Suprapubic skin (tissue), 4 donors: Measurements from ENCODE around the gene NCKAP5L. TPM values are rescaled to one million over a fixed set of nuclear protein-coding genes. Genes with fewer than 3 reads are reported as not detected.
"Not testable (repeated sequence)": the region's sequence is repeated elsewhere in the genome, so short reads cannot be mapped to it uniquely, and the experiment has no call there.

Source experiments
- DNase-seq, 2 donors: peaks; one replicate each; pipeline ENCODE4 v3.0.0-alpha.2; 2019; ENCODE audit warnings: low spot score in 2 of 2
- H3K27ac ChIP-seq: fragments of 200-600 bp; sonication (generic); one replicate; pipeline ENCODE4 v1.5.1; 2019
- H3K27me3 ChIP-seq: fragments of 200-600 bp; sonication (generic); one replicate; pipeline ENCODE4 v1.5.1; 2019
- H3K36me3 ChIP-seq: fragments of 200-600 bp; sonication (generic); one replicate; pipeline ENCODE4 v1.5.1; 2019
- H3K4me1 ChIP-seq: fragments of 200-600 bp; sonication (generic); one replicate; pipeline ENCODE4 v1.5.1; 2019
- H3K4me3 ChIP-seq: fragments of 200-600 bp; sonication (generic); one replicate; pipeline ENCODE4 v1.5.1; 2019; ENCODE audit warnings: mild to moderate bottlenecking
- H3K9me3 ChIP-seq: fragments of 200-600 bp; sonication (generic); one replicate; pipeline ENCODE4 v1.5.1; 2019
- CTCF ChIP-seq, 2 donors: fragments of 200-600 bp in 1 of 2; fragments of 450-650 bp in 1 of 2; sonication (generic) in 1 of 2; IDR thresholded peaks; one replicate each; pipeline ENCODE4 v1.5.1; 2016 to 2019; ENCODE audit warnings: antibody characterized with exemption in 2 of 2, mild to moderate bottlenecking in 1 of 2, moderate library complexity in 1 of 2
- EP300 ChIP-seq: sonication (generic); formaldehyde crosslinking; IDR thresholded peaks from one replicate; pipeline ENCODE4 v1.6.1; 2017; ENCODE audit warnings: antibody characterized with exemption
- POLR2A ChIP-seq, 2 donors: fragments of 450-650 bp; IDR thresholded peaks; one replicate each; pipeline ENCODE4 v1.6.1; 2017; ENCODE audit warnings: antibody characterized with exemption in 2 of 2, mild to moderate bottlenecking in 2 of 2, moderate library complexity in 2 of 2
- POLR2AphosphoS5 ChIP-seq, 3 donors: sonication (generic); formaldehyde crosslinking; IDR thresholded peaks; one replicate each; pipeline ENCODE4 v1.6.1; 2017; ENCODE audit warnings: antibody characterized with exemption in 3 of 3
- WGBS: methylation state at CpG from one replicate; pipeline ENCODE4 v1.1.5; 2018; 5-methylcytosine and 5-hydroxymethylcytosine counted together
- total RNA-seq, 4 donors: library from RNA; depleted of rRNA; stranded (reverse); fragments of >200 nt; gene quantifications; one replicate each; pipeline ENCODE4 v1.1.0, GENCODE V29; 2016

NCKAP5L gene
- total RNA-seq, 4 donors from 2014 or later = 8.2 to 12.2 (median 8.8) TPM

DNA sequence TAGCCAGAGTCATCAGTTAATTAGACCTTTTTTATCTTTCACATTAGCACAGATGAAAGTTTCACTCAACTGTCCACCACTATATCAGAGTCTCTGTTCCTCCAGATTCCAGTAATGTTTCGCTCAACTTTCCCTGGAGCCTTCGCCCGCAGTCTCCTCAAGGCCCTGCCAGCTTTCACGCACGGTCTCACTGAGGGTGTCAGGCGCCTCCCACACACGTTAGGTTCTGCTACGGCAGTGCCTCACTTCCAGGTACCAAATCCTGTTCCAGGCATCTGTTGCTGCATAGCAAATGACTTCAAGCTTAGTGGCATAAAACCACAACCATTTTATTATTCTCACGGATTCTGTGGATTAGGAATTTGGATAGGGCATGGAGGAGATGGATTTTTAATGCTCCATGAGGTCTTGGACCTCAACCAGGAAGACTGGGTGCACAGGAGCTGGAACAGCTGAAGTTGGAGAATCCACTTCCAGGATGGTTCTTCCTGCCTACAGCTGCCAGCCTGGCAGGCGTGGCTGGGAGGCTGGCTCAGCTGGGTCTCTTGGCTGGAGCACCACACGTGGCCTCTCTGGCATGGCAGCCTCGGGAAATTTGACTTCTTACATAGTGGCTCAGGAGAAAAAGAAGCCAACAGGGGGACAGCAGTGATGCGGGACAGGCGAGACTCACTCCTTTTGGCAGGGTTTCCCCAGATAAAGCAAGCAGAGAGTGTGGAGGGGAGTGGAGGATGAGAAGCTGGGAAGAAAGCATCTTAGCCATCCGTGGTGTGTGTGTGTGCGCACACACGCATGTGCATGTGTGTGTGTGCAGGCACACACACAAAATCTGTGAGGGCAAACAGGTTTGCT, 36.0 kb upstream of the NCKAP5L start:
- no peak overlapping the region for H3K4me3 ChIP-seq
- H3K27ac ChIP-seq = no peak overlapping the region
- H3K27me3 ChIP-seq = no peaks in the 10 kb centered on the region
- TF ChIP-seq POLR2AphosphoS5 (IDR thresholded peaks at IDR 0.05) = no peak
- no peak for TF ChIP-seq CTCF (IDR thresholded peaks at IDR 0.05)
- WGBS = 53% methylated on average over 17 of the region's 17 CpGs
- H3K4me1 ChIP-seq = peaks cover 25% of the 10 kb centered on the region
- DNase-seq = no peak
- H3K36me3 ChIP-seq = no peaks in the 10 kb centered on the region
- H3K9me3 ChIP-seq = no peaks in the 10 kb centered on the region

GRCh38 chr12:49860921-49861320, 32.7 kb upstream of the NCKAP5L start:
- H3K36me3 ChIP-seq, H3K9me3 ChIP-seq, H3K27ac ChIP-seq, DNase-seq, H3K27me3 ChIP-seq, H3K4me3 ChIP-seq, H3K4me1 ChIP-seq: not testable (repeated sequence)
- no CpG with 5 or more reads among the region's 31 CpGs for WGBS

- not testable (repeated sequence) for DNase-seq, H3K27me3 ChIP-seq, H3K27ac ChIP-seq, H3K36me3 ChIP-seq, H3K9me3 ChIP-seq, H3K4me1 ChIP-seq, H3K4me3 ChIP-seq
- WGBS = 88% methylated on average over 4 of the region's 4 CpGs
These were observed 27.7 kb upstream of the NCKAP5L start for GRCh38 chr12:49855890-49856289.

- Histone ChIP-seq H3K27ac (no peak overlapping the region), H3K4me1 (no peaks in the 10 kb centered on the region), H3K27me3 (peaks cover 8% of the 10 kb centered on the region), H3K4me3 (no peak overlapping the region), H3K36me3 (no peaks in the 10 kb centered on the region), H3K9me3 (no peaks in the 10 kb centered on the region)
- WGBS = 89% methylated on average over 4 of the region's 4 CpGs
- DNase-seq = no peak
- no peak for TF ChIP-seq EP300
- no peak for TF ChIP-seq POLR2AphosphoS5 (IDR thresholded peaks at IDR 0.05)
- TF ChIP-seq POLR2A (IDR thresholded peaks at IDR 0.05) = no peak
- no peak for TF ChIP-seq CTCF (IDR thresholded peaks at IDR 0.05)
These were observed 26.8 kb upstream of the NCKAP5L start for GRCh38 chr12:49854976-49855375.

- Histone ChIP-seq H3K27ac (no peak overlapping the region), H3K4me1 (no peaks in the 10 kb centered on the region), H3K4me3 (no peak overlapping the region), H3K27me3 (peaks cover 17% of the 10 kb centered on the region), H3K9me3 (no peaks in the 10 kb centered on the region), H3K36me3 (no peaks in the 10 kb centered on the region)
- no peak for DNase-seq
- TF ChIP-seq CTCF (IDR thresholded peaks at IDR 0.05) (no peak), POLR2AphosphoS5 (IDR thresholded peaks at IDR 0.05) (no peak), EP300 (no peak), POLR2A (IDR thresholded peaks at IDR 0.05) (no peak)
- WGBS = 89% methylated on average over 2 of the region's 2 CpGs
These were observed 25.5 kb upstream of the NCKAP5L start for GRCh38 chr12:49853671-49854070.

- TF ChIP-seq POLR2AphosphoS5 (IDR thresholded peaks at IDR 0.05) = no peak
- no peak for TF ChIP-seq CTCF (IDR thresholded peaks at IDR 0.05)
- TF ChIP-seq POLR2A (IDR thresholded peaks at IDR 0.05) = no peak
- no peak for TF ChIP-seq EP300
- H3K27ac ChIP-seq = no peak overlapping the region
- no peak overlapping the region for H3K4me3 ChIP-seq
- H3K36me3 ChIP-seq = no peaks in the 10 kb centered on the region
- DNase-seq = no peak
- WGBS = 51% methylated on average over 2 of the region's 2 CpGs
- peaks cover 26% of the 10 kb centered on the region for H3K27me3 ChIP-seq
- peaks cover 10% of the 10 kb centered on the region for H3K4me1 ChIP-seq
- no peaks in the 10 kb centered on the region for H3K9me3 ChIP-seq
These were observed 18.9 kb upstream of the NCKAP5L start for GRCh38 chr12:49847161-49847560.
